Heart right ventricle (tissue), 16 donors: ENCODE results near the gene STAM. TPM values are rescaled to one million over a fixed set of nuclear protein-coding genes. Genes with fewer than 3 reads are reported as not detected.
A peak's percentile ranks its signal among the peaks of the same experiment; 100 is the strongest.

Source experiments
- ATAC-seq, 8 donors: fragments of 200-7000 bp; cut with Tn5 transposase; one replicate each; pipeline ENCODE4 v1.9.1; 2020; ENCODE audit warnings: mild to moderate bottlenecking in 8 of 8, moderate library complexity in 8 of 8, moderate number of reproducible peaks in 1 of 8
- DNase-seq, 2 donors: peaks; one replicate each; pipeline ENCODE4 v3.0.0-alpha.2; 2020
- H3K27ac ChIP-seq, 10 donors: fragments of 200-600 bp; sonication (generic) in 2 of 10; one replicate each; pipeline versions ENCODE4 v1.5.0 to v1.8.0; 2020 to 2022; ENCODE audit warnings: mild to moderate bottlenecking in 3 of 10
- H3K27me3 ChIP-seq, 7 donors: fragments of 200-600 bp; one replicate each; pipeline ENCODE4 v1.8.0; 2021 to 2022; ENCODE audit warnings: mild to moderate bottlenecking in 2 of 7
- H3K36me3 ChIP-seq, 9 donors: fragments of 200-600 bp; sonication (generic) in 1 of 9; one replicate each; pipeline versions ENCODE4 v1.5.0 to v1.8.0; 2020 to 2022; ENCODE audit warnings: mild to moderate bottlenecking in 2 of 9
- H3K4me1 ChIP-seq, 9 donors: fragments of 200-600 bp; sonication (generic) in 1 of 9; one replicate each; pipeline versions ENCODE4 v1.5.0 to v1.8.0; 2020 to 2022; ENCODE audit warnings: mild to moderate bottlenecking in 4 of 9
- H3K4me3 ChIP-seq, 10 donors: fragments of 200-600 bp; sonication (generic) in 2 of 10; one replicate each; pipeline versions ENCODE4 v1.5.0 to v1.8.0; 2020 to 2022; ENCODE audit warnings: mild to moderate bottlenecking in 7 of 10, moderate library complexity in 2 of 10
- H3K9me3 ChIP-seq, 11 donors: fragments of 200-600 bp in 10 of 11; sonication (generic) in 2 of 11; one replicate each; pipeline versions ENCODE4 v1.5.0 to v1.8.0; 2013 to 2022; ENCODE audit warnings: mild to moderate bottlenecking in 2 of 11, control low read depth in 1 of 11, moderate library complexity in 1 of 11
- CTCF ChIP-seq, 9 donors: fragments of 200-600 bp; sonication (generic) in 2 of 9; IDR thresholded peaks; one replicate each; pipeline versions ENCODE4 v1.5.0 to v1.8.0; 2021 to 2022; ENCODE audit warnings: antibody characterized with exemption in 9 of 9, mild to moderate bottlenecking in 5 of 9, moderate library complexity in 1 of 9
- WGBS, 2 donors: extraction: QIAGEN DNeasy Blood & Tissue Kit; methylation state at CpG; one replicate each; pipeline ENCODE4 v1.1.7; 2013; ENCODE audit warnings: inconsistent platforms in 1 of 2; 5-methylcytosine and 5-hydroxymethylcytosine counted together
- intact Hi-C, 10 donors: fragments of 100-400 bp; cut with DNase I; formaldehyde crosslinking; loops; one replicate each; pipeline versions ENCODE4 v1.11.1 to v1.14.2; 2022
- polyA plus RNA-seq, 2 donors: library from polyadenylated mRNA; stranded (reverse); fragments of 200-250 nt; gene quantifications; one replicate each; pipeline ENCODE4 v1.2.3, GENCODE V29; 2013
- total RNA-seq, 10 donors: library from RNA; stranded (reverse); fragmentation: NEBNext Ultra II Directional in 3 of 10; extraction: Animal tissue kit (Norgen Biotek cat#: 25700) in 3 of 10; gene quantifications; one replicate each; pipeline versions ENCODE4 v1.2.1 to v1.2.4, GENCODE V29; 2021 to 2023
- donor health status: Arrhythmogenic right ventricular cardiomyopathy.
- donor health status: ischemic (EF 13 %, LVEDD 7.1; RV severe dilation, severe dysfunction).
- donor health status: healthy with polysubstance abuse.
- donor health status: DM: no; HTN: yes; CAD: no.
- donor health status: DM: no; HTN: no; CAD: no.
- donor health status: ischemic (EF 25% LVEDD 6.9; RV normal size, moderate dysfunction).
- donor health status: ischemic (EF 25% LVEDD 5.7; RV mildly dilated, moderate dysfunction).
- donor health status: healthy.
- donor health status: DM: yes; HTN: yes; CAD: no.
- donor health status: Ischemic cardiomyopathy.
- donor health status: ischemic (EF 35%, LVEDD 5.7; RV mildly dilated, moderate dysfunction).
- donor health status: nonischemic (EF 11% LVEDD 7.7; RV severe dilation, severe dysfunction).
- donor health status: DM: yes; HTN: yes; CAD: no.
- donor health status: PGD.
- donor health status: ischemic (EF 29% LVEDD 5.4; RV normal size, mild dysfunction).
- donor health status: nonischemic (EF 23%, LVEDD 6.1; RV moderate dilation, normal function).

STAM gene
- total and polyA plus RNA-seq, 12 donors: 9.9 to 43.5 (median 29.3) TPM

DNA sequence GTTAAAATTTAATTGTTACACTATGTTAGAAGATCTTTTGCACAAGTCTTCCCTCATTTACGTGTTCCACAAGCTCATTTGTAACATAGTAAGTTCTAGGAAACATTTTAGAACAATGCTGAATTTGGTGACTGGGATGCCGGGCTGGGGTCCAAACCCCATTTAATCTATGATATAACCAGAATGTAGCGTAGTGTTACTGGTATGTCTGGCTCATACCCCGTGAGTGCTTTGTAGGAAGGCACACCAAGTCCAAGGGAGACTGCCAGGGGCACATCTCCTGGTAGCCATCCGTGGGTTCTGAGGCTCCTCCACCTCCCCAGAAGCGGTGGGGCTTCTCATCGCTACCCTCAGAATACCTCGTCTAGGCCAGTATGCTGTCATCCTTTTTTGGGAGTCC, 86.7 kb downstream of the STAM start:
- Histone ChIP-seq H3K27me3 (no peaks in the 10 kb centered on the region), H3K4me3 (no peak overlapping the region), H3K9me3 (no peaks in the 10 kb centered on the region), H3K4me1 (peaks cover 0 to 23% (median 12%) of the 10 kb centered on the region in 9 donors), H3K27ac (peak overlapping the region in 6 of 10 donors; percentile 21 to 87 (median 64)), H3K36me3 (peaks cover 0 to 3% (median 0%) of the 10 kb centered on the region in 9 donors)
- no peak for TF ChIP-seq CTCF (IDR thresholded peaks at IDR 0.05)
- WGBS, 2 donors: 72 to 80% methylated on average over 8 of the region's 8 CpGs
- peak; percentile 65 to 96 (median 74) for ATAC-seq
- peak in 1 of 2 donors; percentile 57 for DNase-seq
- intact Hi-C loops: loop anchor here in 5 of 10 donors (10.0 kb wide), 2 partner anchors 484 to 504 kb away; no protein-coding TSS in a partner anchor

DNA sequence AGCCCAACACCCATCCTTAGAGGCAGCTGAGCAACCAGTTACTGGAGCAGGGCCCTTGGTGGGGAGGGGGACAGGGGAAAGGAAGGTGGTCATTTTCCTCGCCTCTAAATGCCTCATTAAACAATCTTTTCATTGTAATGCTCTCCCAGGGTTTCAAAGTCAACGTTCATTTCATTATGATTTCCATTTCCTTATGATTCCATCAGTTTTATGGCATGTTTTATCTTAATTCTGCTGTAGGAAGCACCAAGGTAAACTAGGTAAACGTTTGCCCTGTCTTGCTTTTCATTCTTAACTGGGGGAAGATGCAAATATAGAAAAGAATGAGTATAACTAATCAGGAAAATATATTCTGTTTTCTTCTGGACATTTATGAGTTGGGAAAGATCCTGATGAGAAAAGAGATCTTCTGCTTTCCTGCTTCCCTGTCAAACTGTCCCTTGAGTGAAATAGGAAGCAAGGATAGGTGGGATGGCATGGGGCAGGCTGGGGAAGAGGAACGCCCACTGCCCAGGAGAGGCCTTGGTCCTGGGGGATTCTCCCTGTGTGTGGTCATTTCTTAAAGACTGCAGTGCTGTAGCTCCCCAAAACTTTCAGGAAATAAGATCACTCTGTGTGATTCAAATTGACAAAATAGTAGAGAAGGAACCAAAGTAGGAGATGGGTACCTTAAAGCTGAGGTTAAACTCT, 87.5 kb downstream of the STAM start:
- Histone ChIP-seq H3K27me3 (no peaks in the 10 kb centered on the region), H3K9me3 (no peaks in the 10 kb centered on the region), H3K27ac (peak overlapping the region in 6 of 10 donors; percentile 14 to 87 (median 64)), H3K36me3 (no peaks in the 10 kb centered on the region), H3K4me3 (no peak overlapping the region), H3K4me1 (peaks cover 0 to 30% (median 13%) of the 10 kb centered on the region in 9 donors)
- WGBS, 2 donors: 72 to 74% methylated on average over 4 of the region's 4 CpGs
- ATAC-seq: no peak
- no peak for TF ChIP-seq CTCF (IDR thresholded peaks at IDR 0.05)
- DNase-seq: no peak
- intact Hi-C loops: loop anchor here in 5 of 10 donors (10.0 kb wide), 2 partner anchors 483 to 503 kb away; no protein-coding TSS in a partner anchor

- WGBS, 2 donors: 91 to 92% methylated on average over 6 of the region's 6 CpGs
These were observed 89.7 kb downstream of the STAM start for GRCh38 chr10:17733620-17734019.

More at GRCh38 chr10:17733620-17734019, 89.7 kb downstream of the STAM start:
- no peak overlapping the region for H3K4me3 ChIP-seq
- no peaks in the 10 kb centered on the region for H3K27me3 ChIP-seq
- intact Hi-C loops: loop anchor here in 5 of 10 donors (10.0 kb wide), 2 partner anchors 481 to 501 kb away; no protein-coding TSS in a partner anchor
- ATAC-seq (no peak), DNase-seq (no peak)
- peak overlapping the region in 2 of 10 donors; percentile 3 to 78 for H3K27ac ChIP-seq
- no peaks in the 10 kb centered on the region for H3K36me3 ChIP-seq
- H3K9me3 ChIP-seq: no peaks in the 10 kb centered on the region
- peaks cover 4 to 46% (median 25%) of the 10 kb centered on the region in 9 donors for H3K4me1 ChIP-seq
- no peak for TF ChIP-seq CTCF (IDR thresholded peaks at IDR 0.05)
